SK-N-SH (cell line): Measurements from ENCODE around the gene KRTAP16-1. TPM values are rescaled to one million over a fixed set of nuclear protein-coding genes. Genes with fewer than 3 reads are reported as not detected.

Source experiments
- CTCF ChIA-PET: fragments of 300-600, 350-600 bp; formaldehyde crosslinking; extraction: SDS; loops from one replicate; lab custom pipeline; 2021; lab: Yijun Ruan, JAX
- POLR2A ChIA-PET: fragments of 350-600 bp; sonication (Branson Sonifier 250); formaldehyde crosslinking; extraction: SDS; loops from one replicate; lab custom pipeline; 2020; ENCODE audit warnings: antibody characterized with exemption, inconsistent platforms; lab: Yijun Ruan, JAX
- DNase-seq: peaks from one replicate; pipeline ENCODE4 v3.0.0; 2012
- H2AFZ ChIP-seq: fragments of 200-600 bp; sonication (generic); 2 replicates; pipeline ENCODE4 v1.8.1; 2016; ENCODE audit warnings: antibody characterized with exemption, mild to moderate bottlenecking, low read depth
- H3F3A ChIP-seq: fragments of 200-600 bp; sonication (generic); replicated peaks from 2 replicates; pipeline ENCODE3; 2016; ENCODE audit warnings: antibody characterized with exemption, mild to moderate bottlenecking; ENCODE audit not compliant: insufficient read depth
- H3K27ac ChIP-seq, 2 experiments: fragments of 200-500 bp in 1 of 2; fragments of 200-600 bp in 1 of 2; sonication (Bioruptor generic) in 1 of 2; sonication (generic), shearing (Covaris generic) in 1 of 2; 2 replicates each; pipeline versions ENCODE4 v1.5.1 to v1.6.1; 2014 to 2016; ENCODE audit warnings: low read depth in 2 of 2, inconsistent platforms in 1 of 2, low read length in 1 of 2, mild to moderate bottlenecking in 1 of 2, mixed read lengths in 1 of 2
- H3K27me3 ChIP-seq: fragments of 200-600 bp; sonication (generic), shearing (Covaris generic); 2 replicates; pipeline ENCODE4 v1.6.1; 2016; ENCODE audit warnings: mixed run types; ENCODE audit not compliant: insufficient read depth
- H3K36me3 ChIP-seq, 2 experiments: fragments of 200-500 bp in 1 of 2; fragments of 200-600 bp in 1 of 2; sonication (Bioruptor generic) in 1 of 2; sonication (generic) in 1 of 2; replicated peaks in 1 of 2; 2 replicates each; pipeline versions ENCODE3 to v1.5.1; 2014 to 2016; ENCODE audit warnings: low read length in 1 of 2, mild to moderate bottlenecking in 1 of 2; ENCODE audit not compliant: insufficient read depth in 2 of 2, control insufficient read depth in 1 of 2
- H3K4me1 ChIP-seq, 2 experiments: fragments of 200-500 bp in 1 of 2; fragments of 200-600 bp in 1 of 2; sonication (Bioruptor generic) in 1 of 2; sonication (generic), shearing (Covaris generic) in 1 of 2; 2 replicates each; pipeline versions ENCODE4 v1.5.1 to v1.6.1; 2014 to 2016; ENCODE audit warnings: low read depth in 1 of 2, low read length in 1 of 2, mixed run types in 1 of 2; ENCODE audit not compliant: insufficient read depth in 2 of 2, control insufficient read depth in 1 of 2
- H3K4me2 ChIP-seq: fragments of 200-600 bp; sonication (generic), shearing (Covaris generic); 2 replicates; pipeline ENCODE4 v1.6.1; 2017; ENCODE audit warnings: mixed run types
- H3K4me3 ChIP-seq, 2 experiments: fragments of 200-500 bp in 1 of 2; fragments of 200-600 bp in 1 of 2; sonication (Bioruptor generic) in 1 of 2; sonication (generic), shearing (Covaris generic) in 1 of 2; 2 replicates each; pipeline versions ENCODE4 v1.5.1 to v1.8.1; 2014 to 2016; ENCODE audit warnings: low read depth in 2 of 2, inconsistent platforms in 1 of 2, low read length in 1 of 2, mild to moderate bottlenecking in 1 of 2, mixed read lengths in 1 of 2, moderate library complexity in 1 of 2
- H3K79me2 ChIP-seq: fragments of 200-600 bp; sonication (generic); 2 replicates; pipeline ENCODE4 v1.8.1; 2017; ENCODE audit warnings: mild to moderate bottlenecking; ENCODE audit not compliant: insufficient read depth
- H3K9ac ChIP-seq: fragments of 200-600 bp; sonication (generic); 2 replicates; pipeline ENCODE4 v1.6.1; 2017; ENCODE audit warnings: mixed run types
- H3K9me2 ChIP-seq: fragments of 200-600 bp; sonication (generic); 2 replicates; pipeline ENCODE4 v1.6.1; 2017; ENCODE audit warnings: mixed run types
- H3K9me3 ChIP-seq: fragments of 200-600 bp; sonication (generic); 2 replicates; pipeline ENCODE4 v1.6.1; 2017; ENCODE audit warnings: mixed run types, mild to moderate bottlenecking, moderate library complexity
- H4K20me1 ChIP-seq: fragments of 200-600 bp; sonication (generic); 2 replicates; pipeline ENCODE4 v1.6.1; 2017; ENCODE audit warnings: mild to moderate bottlenecking, mixed run types; ENCODE audit not compliant: insufficient read depth
- FOXJ3 ChIP-seq: sonication (generic); formaldehyde crosslinking; IDR thresholded peaks from 2 replicates; pipeline ENCODE4 v1.5.1; 2020; ENCODE audit warnings: mild to moderate bottlenecking, missing genetic modification reagents
- IRF3 ChIP-seq: fragments of 150-350 bp; IDR thresholded peaks from 2 replicates; pipeline ENCODE4 v1.6.1; 2016; ENCODE audit warnings: mild to moderate bottlenecking, low read depth, low read length
- JUND ChIP-seq: IDR thresholded peaks from 2 replicates; pipeline ENCODE4 v1.4.0; 2012
- MEF2A ChIP-seq: IDR thresholded peaks from 2 replicates; pipeline ENCODE4 v1.4.0; 2012; ENCODE audit warnings: low read depth, borderline replicate concordance
- POLR2AphosphoS5 ChIP-seq: IDR thresholded peaks from 2 replicates; pipeline ENCODE4 v1.6.1; 2012; ENCODE audit warnings: low read depth, low read length
- RCOR1 ChIP-seq: fragments of 150-350 bp; IDR thresholded peaks from 2 replicates; pipeline ENCODE4 v1.6.1; 2017; ENCODE audit warnings: antibody characterized with exemption, low read length
- REST ChIP-seq: IDR thresholded peaks from 2 replicates; pipeline ENCODE4 v1.6.1; 2012; ENCODE audit warnings: mild to moderate bottlenecking, low read depth, low read length, moderate library complexity
- SIN3A ChIP-seq: IDR thresholded peaks from 2 replicates; pipeline ENCODE4 v1.6.1; 2012; ENCODE audit warnings: low read depth, mild to moderate bottlenecking, low read length, moderate library complexity, borderline replicate concordance
- TAF1 ChIP-seq: IDR thresholded peaks from 2 replicates; pipeline ENCODE4 v1.6.1; 2012; ENCODE audit warnings: low read depth, mild to moderate bottlenecking, low read length, moderate library complexity, borderline replicate concordance
- TCF12 ChIP-seq: IDR thresholded peaks from 2 replicates; pipeline ENCODE4 v1.4.0; 2012
- USF2 ChIP-seq: fragments of 150-350 bp; IDR thresholded peaks from 2 replicates; pipeline ENCODE4 v1.6.1; 2017; ENCODE audit warnings: antibody characterized with exemption, low read length, low read depth, borderline replicate concordance
- WGBS: methylation state at CpG from one replicate; pipeline ENCODE4 v1.1.6; 2017; ENCODE audit warnings: low lambda C conversion rate; 5-methylcytosine and 5-hydroxymethylcytosine counted together
- polyA plus RNA-seq, 3 experiments: library from polyadenylated mRNA; depleted of rRNA; stranded (reverse); fragments of >200 nt; gene quantifications; 2 replicates each; pipeline ENCODE4 v1.2.3, GENCODE V29; 2012

The KRTAP16-1 gene
- polyA plus RNA-seq, 1 of the 3 experiments (the other 2 are of a cell fraction), result not detected

GRCh38 chr17:41301916-41302901 lies 6.9 kb downstream of the KRTAP16-1 start, which contains the start of gene KRTAP29-1:
Gene KRTAP29-1, minus strand, starts transcription at chr17:41302851. Its CDS starts 0 bp downstream, at chr17:41302851.
- peaks cover 55% of the 10 kb centered on the region; the same call in 1 of the 2 replicates for H3K27me3 ChIP-seq
- TF ChIP-seq RCOR1 (no peak), TCF12 (peak; percentile 5; the same call in 1 of the 2 replicates)
- TF ChIP-seq, all 33 proteins: peak for 1
- WGBS, result 13% methylated on average over 11 of the region's 11 CpGs
- CTCF ChIA-PET, result interaction anchor here (0.6 to 3.9 kb wide), 3 partner anchors 19 to 247 kb away, joined by 3 to 17 read pairs (median 4); no protein-coding TSS in a partner anchor
- no peak for DNase-seq
- Histone ChIP-seq H3K36me3 (no peaks in the 10 kb centered on the region), H4K20me1 (no peaks in the 10 kb centered on the region), H3F3A (no peaks in the 10 kb centered on the region), H3K9ac (no peak within 1 kb of the TSS), H3K27ac (no peak within 1 kb of the TSS), H3K9me3 (no peaks in the 10 kb centered on the region), H2AFZ (no peak within 1 kb of the TSS), H3K4me1 (peaks cover 0 to 12% of the 10 kb centered on the region in 2 experiments; a peak in 1 of 4 replicates), H3K4me2 (no peak within 1 kb of the TSS), H3K79me2 (no peaks in the 10 kb centered on the region), H3K9me2 (no peaks in the 10 kb centered on the region), H3K4me3 (no peak within 1 kb of the TSS)
- POLR2A ChIA-PET, result no interaction called here

- H3K27ac ChIP-seq, result no peak overlapping the region
- ChIA-PET CTCF (interaction anchor here (3.9 kb wide), 1 partner anchor 248 kb away, joined by 17 read pairs; no protein-coding TSS in a partner anchor), POLR2A (no interaction called here)
- no peaks in the 10 kb centered on the region for H3K9me2 ChIP-seq
- no peak overlapping the region for H3K4me2 ChIP-seq
- peaks cover 0 to 12% of the 10 kb centered on the region in 2 experiments; a peak in 1 of 4 replicates for H3K4me1 ChIP-seq
- WGBS, result 0% methylated on average over 5 of the region's 5 CpGs
- no peak overlapping the region for H3K4me3 ChIP-seq
- H2AFZ ChIP-seq, result no peak overlapping the region
- TF ChIP-seq MEF2A, result no peak
- TF ChIP-seq POLR2AphosphoS5, result no peak
- no peak for TF ChIP-seq IRF3
- no peak for TF ChIP-seq USF2
- no peak for TF ChIP-seq JUND
- TF ChIP-seq FOXJ3, result no peak
- TF ChIP-seq TAF1, result no peak
- no peak for TF ChIP-seq REST
- no peak for TF ChIP-seq RCOR1
- no peak for TF ChIP-seq SIN3A
- DNase-seq, result no peak
- H3K79me2 ChIP-seq, result no peaks in the 10 kb centered on the region
- H4K20me1 ChIP-seq, result no peaks in the 10 kb centered on the region
- no peak overlapping the region for H3K9ac ChIP-seq
- no peaks in the 10 kb centered on the region for H3K9me3 ChIP-seq
- no peaks in the 10 kb centered on the region for H3F3A ChIP-seq
- H3K27me3 ChIP-seq, result peaks cover 55% of the 10 kb centered on the region; the same call in 1 of the 2 replicates
- H3K36me3 ChIP-seq, result no peaks in the 10 kb centered on the region
These were observed 7.8 kb downstream of the KRTAP16-1 start for GRCh38 chr17:41301204-41301790.
